GM12878 (cell line): Measurements from ENCODE around the gene GPR31. TPM values are rescaled to one million over a fixed set of nuclear protein-coding genes. Genes with fewer than 3 reads are reported as not detected.

ENCODE experiments used
- ATAC-seq: fragments of 200-7000 bp; cut with Tn5 transposase; 3 replicates; pipeline ENCODE4 v1.9.1; 2020; ENCODE audit warnings: mild to moderate bottlenecking, moderate library complexity
- BruUV-seq: library from RNA; stranded (reverse); fragments of 400-500 nt; replicated peaks from 2 replicates; lab custom pipeline; 2021; lab: Mats Ljungman, UMichigan
- CTCF ChIA-PET: fragments of 300-600 bp; sonication (Branson Sonifier 250); formaldehyde crosslinking; extraction: SDS; loops from one replicate; lab custom pipeline; 2021; ENCODE audit warnings: inconsistent platforms; lab: Yijun Ruan, JAX
- POLR2A ChIA-PET: fragments of 350-600 bp; formaldehyde crosslinking; extraction: SDS; loops from one replicate; lab custom pipeline; 2021; ENCODE audit warnings: inconsistent platforms; lab: Charles Lee
- RAD21 ChIA-PET: fragments of 300-600 bp; sonication (Branson Sonifier 250); formaldehyde crosslinking; loops from one replicate; lab custom pipeline; 2023; ENCODE audit warnings: antibody characterized with exemption; ENCODE audit not compliant: unreplicated experiment; lab: Charles Lee
- SMC1A ChIA-PET: fragments of 300-600 bp; sonication (Branson Sonifier 250); formaldehyde crosslinking; loops from one replicate; lab custom pipeline; 2023; ENCODE audit not compliant: unreplicated experiment, uncharacterized antibody; lab: Charles Lee
- DNase-seq: peaks from one replicate; pipeline ENCODE4 v3.0.0-alpha.2; 2011; ENCODE audit warnings: low read depth, low spot score
- FAIRE-seq: peaks from 3 replicates; lab custom pipeline; 2011; peaks lifted over from hg19 to GRCh38; lab: Jason Lieb, UNC
- H2AFZ ChIP-seq: 2 replicates; pipeline ENCODE4 v1.6.0; 2011; ENCODE audit warnings: low read depth, low read length, control low read depth; ENCODE audit not compliant: control insufficient read depth
- H3K27ac ChIP-seq: 2 replicates; pipeline ENCODE4 v1.5.1; 2011; ENCODE audit warnings: control low read depth; ENCODE audit not compliant: control insufficient read depth, insufficient read depth
- H3K27me3 ChIP-seq, 2 experiments: replicated peaks in 1 of 2; 2 replicates each; pipeline versions ENCODE4 v1.6.0 to v1.6.1; 2011; ENCODE audit warnings: low read length in 1 of 2; ENCODE audit not compliant: control insufficient read depth in 2 of 2, insufficient read depth in 2 of 2
- H3K36me3 ChIP-seq, 2 experiments: 2 replicates each; pipeline ENCODE4 v1.5.1; 2011; ENCODE audit warnings: low read length in 1 of 2; ENCODE audit not compliant: control insufficient read depth in 2 of 2, insufficient read depth in 2 of 2
- H3K4me1 ChIP-seq: 2 replicates; pipeline ENCODE4 v1.6.1; 2011; ENCODE audit warnings: mild to moderate bottlenecking, low read length, moderate library complexity, mixed read lengths; ENCODE audit not compliant: control insufficient read depth, insufficient read depth
- H3K4me2 ChIP-seq: 2 replicates; pipeline ENCODE4 v1.6.0; 2011; ENCODE audit warnings: control low read depth; ENCODE audit not compliant: control insufficient read depth, insufficient read depth
- H3K4me3 ChIP-seq: fragments of 200-600 bp; sonication (generic); 2 replicates; pipeline ENCODE4 v1.5.1; 2016
- H3K79me2 ChIP-seq: 2 replicates; pipeline ENCODE4 v1.6.0; 2011; ENCODE audit warnings: low read length; ENCODE audit not compliant: control insufficient read depth, insufficient read depth
- H3K9ac ChIP-seq: 2 replicates; pipeline ENCODE4 v1.8.0; 2011; ENCODE audit warnings: low read length, control low read depth, mixed read lengths; ENCODE audit not compliant: control insufficient read depth, insufficient read depth
- H3K9me3 ChIP-seq: replicated peaks from 3 replicates; pipeline ENCODE4 v1.5.1; 2011; ENCODE audit warnings: mild to moderate bottlenecking, low read length; ENCODE audit not compliant: control insufficient read depth, insufficient read depth
- H4K20me1 ChIP-seq: 2 replicates; pipeline ENCODE4 v1.6.0; 2011; ENCODE audit not compliant: control insufficient read depth, insufficient read depth
- ATF2 ChIP-seq: IDR thresholded peaks from 2 replicates; pipeline ENCODE4 v1.6.1; 2012; ENCODE audit warnings: low read length, inconsistent platforms
- EED ChIP-seq: sonication (generic); IDR thresholded peaks from 2 replicates; pipeline ENCODE4 v1.6.1; 2016; ENCODE audit warnings: antibody characterized with exemption, low read depth
- GABPA ChIP-seq: IDR thresholded peaks from 2 replicates; pipeline ENCODE4 v1.6.1; 2014; ENCODE audit warnings: antibody characterized with exemption, low read depth, mild to moderate bottlenecking, inconsistent platforms
- MXI1 ChIP-seq: fragments of 150-350 bp; IDR thresholded peaks from 2 replicates; pipeline ENCODE4 v1.6.1; 2011; ENCODE audit warnings: low read depth, mild to moderate bottlenecking, inconsistent platforms, low read length, improper control_type of control experiment
- MYC ChIP-seq: IDR thresholded peaks from 2 replicates; pipeline ENCODE4 v1.6.1; 2011; ENCODE audit warnings: mild to moderate bottlenecking, low read length, moderate library complexity, inconsistent platforms; ENCODE audit not compliant: insufficient read depth, insufficient replicate concordance, insufficient read length, severe bottlenecking
- POLR2AphosphoS2 ChIP-seq: IDR thresholded peaks from 2 replicates; pipeline ENCODE4 v1.6.1; 2011; ENCODE audit warnings: low read depth, mild to moderate bottlenecking, low read length, improper control_type of control experiment, moderate library complexity
- RFX5 ChIP-seq: IDR thresholded peaks from 2 replicates; pipeline ENCODE4 v1.6.1; 2011; ENCODE audit warnings: low read depth, low read length, improper control_type of control experiment
- ZBED1 ChIP-seq: IDR thresholded peaks from 2 replicates; pipeline ENCODE4 v1.6.1; 2016; ENCODE audit warnings: borderline replicate concordance
- ZNF687 ChIP-seq: fragments of 450-650 bp; IDR thresholded peaks from 2 replicates; pipeline ENCODE4 v1.6.1; 2017; ENCODE audit warnings: mild to moderate bottlenecking, moderate library complexity
- ZSCAN29 ChIP-seq: fragments of 450-650 bp; IDR thresholded peaks from 2 replicates; pipeline ENCODE4 v1.6.1; 2017; ENCODE audit warnings: mild to moderate bottlenecking, moderate library complexity
- WGBS: methylation state at CpG from one replicate; pipeline ENCODE4 v1.1.6; 2016; ENCODE audit warnings: low lambda C conversion rate; ENCODE audit not compliant: insufficient replicate concordance, insufficient coverage; ENCODE audit errors: missing lambda C conversion rate; 5-methylcytosine and 5-hydroxymethylcytosine counted together
- in situ Hi-C: fragments of 300-500 bp; cut with MboI; formaldehyde crosslinking; loops from 9 replicates; pipeline ENCODE4 v1.14.3; 2018; ENCODE audit warnings: mixed read lengths
- intact Hi-C: fragments of 100-400 bp; cut with micrococcal nuclease; formaldehyde crosslinking; loops from one replicate; pipeline ENCODE4 v1.14.2; 2022; ENCODE audit not compliant: unreplicated experiment
- polyA plus RNA-seq, 11 experiments: library from polyadenylated mRNA; depleted of rRNA in 4 of 11; unstranded in 6 of 11; stranded (reverse) in 5 of 11; fragments of >200 nt; fragmentation: Nextera tagmentation in 4 of 11; fragmentation: Illumina TruSeq in 1 of 11; extraction: Ambion mirVana in 4 of 11; extraction: Trizol in 1 of 11; gene quantifications; 1 replicate in 1 of 11; 2 replicates in 10 of 11; pipeline versions ENCODE4 v1.2.1 to v1.2.3, GENCODE V29; 2011 to 2016; ENCODE audit warnings: inconsistent platforms in 2 of 11, missing spikeins in 2 of 11, low read depth in 1 of 11
- total RNA-seq, 4 experiments: library from RNA; depleted of rRNA in 3 of 4; stranded (reverse); fragments of >200 nt in 3 of 4; fragmentation: Illumina TruSeq in 1 of 4; extraction: Trizol in 1 of 4; gene quantifications; 2 replicates each; pipeline versions ENCODE4 v1.2.1 to v1.2.3, GENCODE V29; 2013 to 2021
- TF ChIP-seq, protein P1 (sequence below): fragments of 450-650 bp; formaldehyde crosslinking; IDR thresholded peaks from 2 replicates; pipeline ENCODE4 v1.4.0; 2022; ENCODE audit warnings: mild to moderate bottlenecking, moderate library complexity

GPR31 gene
- total and polyA plus RNA-seq, 10 of the 15 experiments (the other 5 are each of a cell fraction or from before 2014, with no cell fraction given): not detected

DNA sequence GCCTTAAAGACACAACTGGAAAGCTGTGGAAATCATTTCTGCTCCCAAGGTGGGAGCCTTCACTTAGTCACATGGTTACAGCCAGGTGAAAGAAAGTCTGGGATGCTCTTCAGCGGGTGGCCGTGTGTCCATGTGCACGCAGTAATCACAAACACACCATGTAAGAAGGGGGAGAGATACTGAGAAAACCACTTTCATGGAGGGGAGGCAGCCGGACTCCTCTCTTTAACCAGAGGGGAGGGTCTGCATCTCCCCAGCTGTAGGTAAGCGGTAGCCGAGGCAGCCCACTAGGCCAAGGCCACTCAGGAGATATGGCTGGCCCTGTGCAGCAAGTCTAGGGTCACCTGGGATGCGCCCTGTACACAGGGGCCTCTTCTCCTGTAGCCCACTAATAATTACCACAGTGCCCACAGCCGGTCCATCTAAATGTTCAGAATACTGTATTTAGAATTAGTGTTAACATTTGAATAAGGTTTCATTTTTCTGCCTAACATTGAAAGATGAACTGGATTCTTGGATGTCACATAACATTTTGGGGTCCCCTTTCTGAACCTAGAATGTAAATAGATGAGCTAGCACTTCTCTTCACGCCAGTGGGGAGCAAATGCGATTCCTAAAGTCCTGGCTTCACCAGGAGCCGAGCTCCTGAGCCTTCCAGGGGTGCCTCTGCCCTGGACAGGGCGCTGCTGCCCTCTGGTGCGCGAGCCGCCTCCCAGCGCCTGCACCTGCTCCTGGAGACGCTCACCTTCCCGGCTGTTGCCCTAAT lies 15.9 kb downstream of the GPR31 start:
- H3K9me3 ChIP-seq: 0 out of 3 replicates have a peak, but pooled peaks cover 1% of the 10 kb centered on the region
- H3K9ac ChIP-seq: no peak overlapping the region
- ATAC-seq (peak; percentile 96), FAIRE-seq (peak; percentile 81), DNase-seq (no peak)
- ChIA-PET POLR2A (interaction anchor here (0.6 to 2.0 kb wide), 6 partner anchors 11 to 106 kb away, joined by 3 to 8 read pairs (median 4); no protein-coding TSS in a partner anchor), CTCF (interaction anchor here (0.6 to 5.6 kb wide), 37 partner anchors 9 to 375 kb away, joined by 3 to 87 read pairs (median 6); partner anchors contain the start of genes CCR6 and CEP43), RAD21 (interaction anchor here (0.6 to 9.3 kb wide), 30 partner anchors 9 to 371 kb away, joined by 3 to 120 read pairs (median 6); partner anchors contain the start of genes CCR6, CEP43 and RNASET2), SMC1A (interaction anchor here (1.0 to 12.4 kb wide), 20 partner anchors 10 to 367 kb away, joined by 3 to 351 read pairs (median 11); partner anchors contain the start of genes CCR6 and CEP43)
- no peak overlapping the region for H3K27ac ChIP-seq
- no peaks in the 10 kb centered on the region for H4K20me1 ChIP-seq
- intact Hi-C loops (loop anchor here (1.0 to 2.0 kb wide), 5 partner anchors 63 to 367 kb away; no protein-coding TSS in a partner anchor), in situ Hi-C loops (loop anchor here (25.0 kb wide), 1 partner anchor 130 kb away; no protein-coding TSS in a partner anchor)
- 38% methylated on average over 18 of the region's 18 CpGs for WGBS
- H3K4me1 ChIP-seq: peaks cover 10% of the 10 kb centered on the region
- no peak overlapping the region for H3K4me2 ChIP-seq
- no peak overlapping the region for H3K4me3 ChIP-seq
- no peaks in the 10 kb centered on the region; a peak in 1 of 4 replicates for H3K36me3 ChIP-seq
- no TSS peak for BruUV-seq
- no peak overlapping the region for H2AFZ ChIP-seq
- no peaks in the 10 kb centered on the region for H3K27me3 ChIP-seq
- no peaks in the 10 kb centered on the region for H3K79me2 ChIP-seq
- no peak for TF ChIP-seq POLR2AphosphoS2
- no peak for TF ChIP-seq ZSCAN29
- no peak for TF ChIP-seq ATF2
- no peak for TF ChIP-seq ZNF687
- TF ChIP-seq GABPA: no peak
- no peak for TF ChIP-seq MYC
- no peak for TF ChIP-seq MXI1
- no peak for TF ChIP-seq RFX5
- peak; percentile 60; the same call in 1 of the 2 replicates for TF ChIP-seq EED
- TF ChIP-seq ZBED1: no peak
- TF ChIP-seq, protein P1, sequence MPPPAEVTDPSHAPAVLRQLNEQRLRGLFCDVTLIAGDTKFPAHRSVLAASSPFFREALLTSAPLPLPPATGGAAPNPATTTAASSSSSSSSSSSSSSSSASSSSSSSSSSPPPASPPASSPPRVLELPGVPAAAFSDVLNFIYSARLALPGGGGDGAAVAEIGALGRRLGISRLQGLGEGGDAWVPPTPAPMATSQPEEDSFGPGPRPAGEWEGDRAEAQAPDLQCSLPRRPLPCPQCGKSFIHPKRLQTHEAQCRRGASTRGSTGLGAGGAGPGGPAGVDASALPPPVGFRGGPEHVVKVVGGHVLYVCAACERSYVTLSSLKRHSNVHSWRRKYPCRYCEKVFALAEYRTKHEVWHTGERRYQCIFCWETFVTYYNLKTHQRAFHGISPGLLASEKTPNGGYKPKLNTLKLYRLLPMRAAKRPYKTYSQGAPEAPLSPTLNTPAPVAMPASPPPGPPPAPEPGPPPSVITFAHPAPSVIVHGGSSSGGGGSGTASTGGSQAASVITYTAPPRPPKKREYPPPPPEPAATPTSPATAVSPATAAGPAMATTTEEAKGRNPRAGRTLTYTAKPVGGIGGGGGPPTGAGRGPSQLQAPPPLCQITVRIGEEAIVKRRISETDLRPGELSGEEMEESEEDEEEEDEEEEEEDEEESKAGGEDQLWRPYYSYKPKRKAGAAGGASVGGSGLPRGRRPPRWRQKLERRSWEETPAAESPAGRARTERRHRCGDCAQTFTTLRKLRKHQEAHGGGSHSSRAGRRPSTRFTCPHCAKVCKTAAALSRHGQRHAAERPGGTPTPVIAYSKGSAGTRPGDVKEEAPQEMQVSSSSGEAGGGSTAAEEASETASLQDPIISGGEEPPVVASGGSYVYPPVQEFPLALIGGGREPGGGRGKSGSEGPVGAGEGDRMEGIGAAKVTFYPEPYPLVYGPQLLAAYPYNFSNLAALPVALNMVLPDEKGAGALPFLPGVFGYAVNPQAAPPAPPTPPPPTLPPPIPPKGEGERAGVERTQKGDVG (CRISPR knock-in tag): no peak
